ENCODE measurements around the gene BRSK2.

- TF ChIP-seq CTCF (IDR thresholded peaks at IDR 0.05), result no peak
- no peak for TF ChIP-seq EP300 (IDR thresholded peaks at IDR 0.05; ENCODE audit: borderline replicate concordance in 1 of 2, low read depth in 1 of 2, low read length in 1 of 2)
- no peak for TF ChIP-seq SIN3A (IDR thresholded peaks at IDR 0.05; ENCODE audit: borderline replicate concordance, low read depth, low read length)
- TF ChIP-seq JUND (IDR thresholded peaks at IDR 0.05), result no peak
- TF ChIP-seq FOXJ3 (CRISPR knock-in tag; IDR thresholded peaks at IDR 0.05), result no peak
- TF ChIP-seq RCOR1 (IDR thresholded peaks at IDR 0.05; ENCODE audit: low read length), result no peak
- TF ChIP-seq REST (IDR thresholded peaks at IDR 0.05; ENCODE audit: low read depth, low read length), result no peak
These were observed 7.6 kb downstream of the BRSK2 start for GRCh38 chr11:1397146-1397861.
